Right lung (tissue), 5 donors: ENCODE data around the gene SEC24C. TPM values are rescaled to one million over a fixed set of nuclear protein-coding genes. Genes with fewer than 3 reads are reported as not detected.
A peak's percentile ranks its signal among the peaks of the same experiment; 100 is the strongest.
"Not testable (repeated sequence)": the region's sequence is repeated elsewhere in the genome, so short reads cannot be mapped to it uniquely, and the experiment has no call there.

Experiments used
- DNase-seq, 2 donors: peaks; one replicate each; pipeline ENCODE4 v3.0.0-alpha.2; 2013
- polyA plus RNA-seq, 5 donors: library from polyadenylated mRNA; unstranded; fragments of 120-200 nt; gene quantifications; one replicate each; pipeline versions ENCODE4 v1.2.1 to v1.2.3, GENCODE V29; 2013; ENCODE audit warnings: inconsistent platforms in 1 of 5, low replicate concordance in 1 of 5; ENCODE audit not compliant: insufficient read length in 5 of 5, insufficient read depth in 1 of 5

SEC24C gene
- polyA plus RNA-seq, 5 donors: 57.7 to 69.1 (median 62.5) TPM

- no peak for DNase-seq
Measured at GRCh38 chr10:73768881-73769280, 24.7 kb downstream of the SEC24C start.

DNA sequence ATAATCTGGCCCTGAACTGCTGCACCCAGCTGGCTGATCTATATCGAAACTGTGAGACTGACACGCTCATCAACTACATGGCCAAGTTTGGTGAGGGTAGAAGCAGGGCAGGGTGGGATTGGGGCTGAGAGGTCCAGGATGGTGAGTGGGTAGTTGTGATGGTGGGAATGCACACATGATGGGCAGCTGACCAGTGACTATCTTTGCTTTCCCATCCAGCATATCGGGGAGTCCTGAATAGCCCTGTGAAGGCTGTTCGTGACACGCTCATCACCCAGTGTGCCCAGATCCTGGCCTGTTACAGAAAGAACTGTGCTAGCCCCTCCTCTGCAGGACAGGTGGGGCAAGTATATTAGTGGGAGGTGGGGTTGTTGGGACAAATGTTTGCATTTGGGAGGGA, 25.2 kb downstream of the SEC24C start:
- no peak for DNase-seq

GRCh38 chr10:73771722-73772280, 27.6 kb downstream of the SEC24C start:
- no peak for DNase-seq

DNA sequence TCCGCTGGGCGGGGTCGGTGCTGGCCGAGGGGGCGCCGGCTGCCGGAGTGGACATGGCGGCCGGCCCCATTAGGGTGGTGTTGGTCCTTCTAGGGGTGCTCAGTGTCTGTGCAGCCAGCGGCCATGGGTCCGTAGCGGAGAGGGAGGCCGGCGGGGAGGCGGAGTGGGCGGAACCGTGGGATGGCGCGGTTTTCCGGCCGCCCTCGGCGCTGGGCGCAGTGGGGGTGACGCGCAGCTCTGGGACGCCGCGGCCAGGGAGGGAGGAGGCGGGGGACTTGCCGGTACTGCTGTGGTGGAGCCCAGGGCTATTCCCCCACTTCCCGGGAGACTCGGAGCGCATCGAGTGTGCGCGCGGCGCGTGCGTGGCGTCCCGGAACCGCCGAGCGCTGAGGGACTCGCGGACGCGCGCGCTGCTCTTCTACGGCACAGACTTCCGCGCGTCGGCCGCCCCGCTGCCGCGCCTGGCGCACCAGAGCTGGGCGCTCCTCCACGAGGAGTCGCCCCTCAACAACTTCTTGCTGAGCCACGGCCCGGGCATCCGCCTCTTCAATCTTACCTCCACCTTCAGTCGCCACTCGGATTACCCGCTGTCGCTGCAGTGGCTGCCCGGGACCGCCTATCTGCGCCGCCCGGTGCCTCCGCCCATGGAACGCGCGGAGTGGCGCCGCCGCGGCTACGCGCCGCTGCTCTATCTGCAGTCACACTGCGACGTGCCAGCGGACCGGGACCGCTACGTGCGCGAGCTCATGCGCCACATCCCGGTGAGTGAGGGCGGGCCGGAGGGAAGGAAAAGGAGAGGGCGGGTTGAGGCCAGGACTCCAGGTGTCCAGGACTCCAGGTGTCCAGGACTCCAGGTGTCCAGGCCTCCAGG, 28.3 kb downstream of the SEC24C start:
- DNase-seq: peak; percentile 87

GRCh38 chr10:73773152-73773879, 29.1 kb downstream of the SEC24C start:
- DNase-seq: no peak

DNA sequence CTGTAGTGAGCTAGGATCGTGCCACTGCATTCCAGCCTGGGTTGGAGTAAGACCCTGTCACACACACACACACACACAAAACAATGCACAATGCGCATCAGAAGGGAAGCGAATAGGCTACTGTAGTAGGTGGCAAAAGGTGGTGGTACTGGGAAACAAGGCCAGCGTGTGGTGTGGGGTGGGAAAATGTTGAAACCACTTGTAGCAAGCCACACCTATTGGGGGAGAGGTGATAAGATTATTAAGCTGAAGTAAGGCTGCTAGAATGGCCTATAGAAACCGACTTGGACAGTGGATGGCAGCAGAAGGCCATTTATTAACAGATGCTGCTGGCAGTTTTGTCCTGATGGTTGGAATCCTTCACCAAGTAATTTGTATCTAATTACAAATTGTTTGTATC, 30.5 kb downstream of the SEC24C start:
- DNase-seq: no peak

DNA sequence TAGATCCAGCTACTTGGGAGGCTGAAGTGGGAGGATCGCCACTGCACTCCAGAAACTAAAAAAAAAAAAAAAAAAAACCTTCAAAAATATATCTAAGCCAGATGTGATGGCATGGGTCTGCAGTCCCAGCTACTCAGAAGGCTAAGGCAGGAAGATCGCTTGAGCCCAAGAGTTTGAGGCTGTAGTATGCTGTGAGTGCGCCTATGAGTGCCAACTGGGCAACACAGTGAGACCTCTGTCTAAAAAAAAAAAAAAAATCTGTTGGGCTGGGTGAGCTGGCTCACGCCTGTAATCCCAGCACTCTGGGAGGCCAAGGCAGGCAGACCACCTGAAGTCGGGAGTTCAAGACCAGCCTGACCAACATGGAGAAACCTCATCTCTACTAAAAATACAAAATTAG, 34.8 kb downstream of the SEC24C start:
- no peak for DNase-seq

- DNase-seq: no peak
Measured at GRCh38 chr10:73779539-73780197, 35.5 kb downstream of the SEC24C start.

DNA sequence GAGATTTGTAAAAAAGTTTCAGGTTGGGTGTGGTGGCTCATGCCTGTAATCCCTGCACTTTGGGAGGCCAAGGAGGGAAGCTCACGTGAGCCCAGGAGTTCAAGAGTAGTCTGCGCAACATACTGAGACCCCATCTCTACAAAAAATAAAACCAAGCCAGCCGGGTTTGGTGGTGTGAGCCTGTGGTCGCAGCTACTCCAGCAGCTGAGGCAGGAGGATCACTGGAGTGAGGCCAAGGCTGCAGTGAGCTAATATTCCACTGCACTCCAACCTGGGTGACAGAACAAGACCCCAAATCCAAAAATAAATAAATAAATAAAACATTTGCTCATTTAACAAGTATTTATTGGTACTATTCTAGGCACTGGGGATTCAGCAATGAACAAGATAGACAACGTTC, 36.1 kb downstream of the SEC24C start:
- DNase-seq: no peak

DNA sequence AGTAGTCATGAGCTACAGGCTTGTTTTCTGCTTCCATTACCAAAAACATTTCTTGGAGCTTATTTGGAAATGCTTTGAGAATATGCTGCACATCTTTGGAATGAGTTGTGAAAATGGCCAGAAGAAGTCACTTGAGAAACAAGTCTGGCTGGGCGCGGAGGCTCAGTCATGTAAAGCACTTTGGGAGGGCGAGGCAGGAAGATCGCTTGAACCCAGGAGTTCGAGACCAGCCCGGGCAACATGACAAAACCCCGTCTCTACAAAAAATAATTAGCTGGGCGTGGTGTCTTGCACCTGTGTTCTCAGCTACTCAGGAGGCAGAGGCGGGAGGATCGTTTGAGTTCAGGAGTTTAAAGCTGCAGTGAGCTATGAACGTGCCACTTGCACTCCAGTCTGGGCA, 36.8 kb downstream of the SEC24C start:
- DNase-seq: no peak

- DNase-seq: no peak
Measured at GRCh38 chr10:73781548-73781878, 37.3 kb downstream of the SEC24C start.

- peak; percentile 90 to 93 for DNase-seq
Measured at GRCh38 chr10:73781879-73782748, 37.9 kb downstream of the SEC24C start, which contains the start of gene CHCHD1. TSS of gene CHCHD1 (plus strand) at chr10:73782048. CDS start at chr10:73782076, 28 bp downstream.

GRCh38 chr10:73782749-73783085, 38.5 kb downstream of the SEC24C start:
- no peak for DNase-seq

GRCh38 chr10:73785211-73785720, 41.1 kb downstream of the SEC24C start, which contains the start of gene ZSWIM8:
TSS of gene ZSWIM8 (plus strand) at chr10:73785606. CDS start at chr10:73785879, 273 bp downstream.
- DNase-seq: peak; percentile 94 to 96

DNA sequence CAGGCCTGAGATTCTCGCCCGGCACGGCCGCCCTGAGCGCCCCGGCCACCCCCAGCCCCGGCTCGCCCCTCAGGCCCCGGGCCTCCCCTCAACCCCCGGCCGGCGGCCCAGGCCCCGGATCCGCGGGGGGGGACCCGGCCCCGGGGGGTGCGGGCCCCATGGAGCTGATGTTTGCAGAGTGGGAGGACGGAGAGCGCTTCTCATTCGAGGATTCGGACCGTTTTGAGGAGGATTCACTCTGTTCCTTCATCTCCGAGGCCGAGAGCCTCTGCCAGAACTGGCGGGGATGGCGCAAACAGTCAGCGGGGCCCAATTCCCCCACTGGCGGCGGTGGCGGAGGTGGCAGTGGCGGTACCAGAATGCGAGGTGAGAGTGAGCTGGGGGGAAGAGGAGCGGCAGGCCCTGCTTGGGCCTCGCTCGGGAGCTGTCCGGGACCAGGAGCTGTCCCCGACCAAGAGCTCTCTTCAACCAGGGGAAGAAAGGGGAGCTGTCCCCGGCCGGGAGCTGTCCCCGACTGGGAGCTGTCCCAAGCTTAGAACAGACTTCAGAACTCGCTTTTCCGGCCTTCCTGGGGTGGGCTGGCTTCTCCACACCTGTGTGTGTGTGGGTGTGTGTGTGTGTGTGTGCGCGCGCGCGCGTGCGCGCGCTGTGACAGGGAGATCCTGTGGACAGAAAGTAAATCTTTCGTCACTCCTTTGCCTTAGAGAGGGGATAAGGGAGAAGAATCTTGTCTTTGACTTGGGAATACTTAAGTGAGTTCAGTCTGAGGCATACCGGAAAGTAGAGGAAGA, 41.7 kb downstream of the SEC24C start:
- DNase-seq: no peak

- DNase-seq: no peak
Measured at GRCh38 chr10:73786512-73786885, 42.3 kb downstream of the SEC24C start.

GRCh38 chr10:73787031-73787800, 43.0 kb downstream of the SEC24C start:
- DNase-seq: not testable (repeated sequence)

DNA sequence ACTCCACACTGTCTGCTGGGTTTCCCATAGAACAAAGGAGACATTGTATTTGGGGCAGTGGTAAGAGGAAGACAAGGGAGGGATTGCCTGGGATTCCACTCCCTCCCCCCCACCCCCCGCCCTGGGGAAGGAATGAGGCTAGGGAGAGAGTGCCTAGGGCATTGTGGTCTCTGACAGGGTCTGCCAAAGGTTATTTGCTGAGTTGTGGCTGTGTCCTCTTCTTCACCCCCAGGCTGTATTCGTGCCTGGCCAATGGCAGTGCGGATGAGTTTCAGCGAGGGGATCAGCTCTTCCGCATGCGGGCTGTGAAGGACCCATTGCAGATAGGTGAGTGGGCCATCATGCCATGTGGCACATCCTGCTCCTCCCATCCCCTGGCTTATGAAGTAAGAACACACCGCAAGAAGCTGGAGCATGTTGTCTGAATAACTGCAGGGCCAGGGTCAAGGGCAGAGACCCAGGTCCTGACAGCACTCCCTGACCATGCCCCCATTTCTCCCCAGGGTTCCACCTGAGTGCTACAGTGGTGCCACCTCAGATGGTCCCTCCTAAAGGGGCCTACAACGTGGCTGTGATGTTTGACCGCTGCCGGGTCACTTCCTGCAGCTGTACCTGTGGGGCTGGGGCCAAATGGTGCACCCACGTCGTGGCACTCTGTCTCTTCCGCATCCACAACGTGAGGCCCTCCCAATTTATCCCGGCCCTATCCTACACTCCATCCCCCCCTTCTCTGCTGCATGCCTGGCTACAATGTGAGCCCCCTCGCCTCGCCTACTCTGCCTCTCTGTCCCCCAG, 44.9 kb downstream of the SEC24C start:
- no peak for DNase-seq

DNA sequence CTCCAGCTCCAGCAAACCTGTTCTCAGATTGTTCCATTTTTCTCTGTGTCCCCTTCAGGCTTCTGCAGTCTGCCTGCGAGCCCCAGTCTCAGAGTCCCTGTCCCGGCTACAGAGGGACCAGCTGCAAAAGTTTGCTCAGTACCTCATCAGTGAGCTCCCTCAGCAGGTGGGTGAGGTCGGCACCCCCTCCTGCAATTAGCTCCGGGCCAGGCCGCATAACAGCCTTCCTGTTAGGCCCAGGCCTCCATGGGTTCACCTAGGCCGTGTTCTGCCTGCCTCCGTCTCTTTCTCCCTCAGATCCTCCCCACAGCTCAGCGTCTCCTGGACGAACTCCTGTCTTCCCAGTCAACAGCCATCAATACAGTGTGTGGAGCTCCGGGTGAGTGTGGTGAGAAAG, 45.5 kb downstream of the SEC24C start:
- DNase-seq: no peak
